SK-MEL-5 (cell line): ENCODE data around the gene KRTAP6-2. TPM values are rescaled to one million over a fixed set of nuclear protein-coding genes. Genes with fewer than 3 reads are reported as not detected.
A peak's percentile ranks its signal among the peaks of the same experiment; 100 is the strongest.

Experiments
- DNase-seq: peaks from one replicate; pipeline ENCODE4 v3.0.0-alpha.2; 2016; ENCODE audit warnings: low read depth, low spot score
- in situ Hi-C: cut with HindIII; loops from 2 replicates; pipeline ENCODE4 v1.10.0; 2016; ENCODE audit warnings: low sequenced_read_pairs, high pct_unique_total_duplicates, low pct_unique_long_range_greater_than_20kb
- small RNA-seq, 2 experiments: library from RNA; depleted of rRNA; stranded (forward); fragments of <200 nt; gene quantifications; one replicate each; pipeline ENCODE3, GENCODE V24; 2014
- total RNA-seq: library from RNA; depleted of rRNA; stranded (reverse); fragments of >200 nt; shearing (Covaris generic); gene quantifications from 2 replicates; pipeline ENCODE4 v1.2.3, GENCODE V29; 2014; rRNA removed

Gene KRTAP6-2
- total RNA-seq, 1 experiment from 2014 or later = not detected

DNA sequence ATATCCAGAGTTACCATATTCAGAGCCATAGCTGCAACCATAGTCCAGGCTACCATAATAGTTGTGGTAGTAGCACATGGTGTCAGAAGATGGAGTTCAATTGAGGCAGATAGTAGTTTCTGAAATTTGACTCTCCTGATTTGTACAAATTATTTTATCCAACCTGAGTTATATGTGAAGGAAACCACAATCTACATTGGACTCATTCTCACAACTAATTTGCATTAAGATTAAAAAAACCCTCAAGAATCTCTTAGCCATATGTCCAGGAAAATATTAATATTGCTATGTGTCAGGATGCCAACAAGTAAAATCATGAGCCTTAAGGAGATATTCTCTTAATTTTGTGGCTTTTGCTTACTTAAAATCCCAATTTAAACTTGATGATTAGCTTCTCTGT, 8.4 kb downstream of the KRTAP6-2 start, which contains the start of gene KRTAP22-2:
TSS of gene KRTAP22-2 (minus strand) at position 101 of the 400 bp plus-strand sequence.
- in situ Hi-C loops = no loop called here
- no peak for DNase-seq

DNA sequence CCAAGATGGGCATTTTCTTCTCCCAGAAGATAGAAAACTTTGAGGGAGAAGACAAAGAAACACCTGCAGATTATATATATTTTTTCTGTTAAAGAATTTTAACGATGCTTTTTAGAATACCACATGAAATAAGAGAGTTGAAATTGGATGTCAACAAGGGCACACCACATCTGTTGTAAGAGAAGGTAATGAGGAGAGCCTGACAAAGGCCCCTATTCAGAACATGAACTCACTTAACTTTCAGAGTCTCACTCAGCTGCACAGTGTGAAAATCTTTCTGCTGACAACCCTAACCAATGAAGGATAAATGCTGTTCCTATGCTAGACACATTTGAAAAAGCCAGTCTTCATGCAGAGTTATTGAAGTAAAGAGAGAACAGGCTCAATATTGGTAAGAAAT, 15.8 kb downstream of the KRTAP6-2 start:
- in situ Hi-C loops = no loop called here
- DNase-seq = peak; percentile 11

GRCh38 chr21:30580132-30580531, 18.6 kb downstream of the KRTAP6-2 start:
- DNase-seq = no peak
- in situ Hi-C loops = no loop called here

DNA sequence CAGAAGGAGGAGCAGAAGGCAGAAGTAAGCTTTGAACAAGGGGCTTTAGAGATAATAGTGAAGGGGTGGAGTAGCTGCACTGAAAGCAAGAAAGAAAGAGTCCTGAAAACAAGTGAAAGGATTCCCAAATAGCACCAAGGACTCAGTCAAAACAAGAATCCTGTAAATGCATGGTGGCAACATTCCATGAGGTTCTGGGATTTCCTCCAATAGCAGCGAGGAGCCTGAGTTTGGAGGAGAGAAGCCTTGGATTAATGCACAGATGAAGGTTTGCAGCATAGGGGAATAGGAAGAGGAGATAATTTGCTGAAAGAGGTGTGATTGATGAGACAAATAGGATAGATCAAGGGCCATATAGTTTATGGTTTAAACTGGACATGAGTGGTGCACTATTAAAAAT, 19.4 kb downstream of the KRTAP6-2 start:
- in situ Hi-C loops = no loop called here
- no peak for DNase-seq

DNA sequence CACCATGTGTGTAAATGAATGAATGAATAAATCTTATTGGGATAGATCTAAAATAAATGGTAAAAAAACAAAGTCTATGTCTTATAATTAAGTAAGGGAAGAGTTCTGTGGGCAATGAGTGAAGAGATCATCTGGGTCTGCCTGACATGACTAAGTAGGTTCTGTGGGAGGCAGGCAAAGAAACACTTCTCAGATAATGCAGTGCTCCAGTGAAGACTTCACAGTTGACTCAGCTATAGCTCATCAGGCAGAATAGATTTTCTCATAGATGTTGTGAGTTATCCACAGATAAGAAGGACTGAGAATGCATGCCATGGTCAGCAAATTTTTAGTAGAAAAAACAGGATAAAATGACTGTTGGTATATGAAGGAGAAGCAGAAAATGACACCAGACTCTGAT, 20.9 kb downstream of the KRTAP6-2 start:
- in situ Hi-C loops = no loop called here
- no peak for DNase-seq

- no peak for DNase-seq
- in situ Hi-C loops = no loop called here
Measured at GRCh38 chr21:30567617-30568016, 31.1 kb downstream of the KRTAP6-2 start.

DNA sequence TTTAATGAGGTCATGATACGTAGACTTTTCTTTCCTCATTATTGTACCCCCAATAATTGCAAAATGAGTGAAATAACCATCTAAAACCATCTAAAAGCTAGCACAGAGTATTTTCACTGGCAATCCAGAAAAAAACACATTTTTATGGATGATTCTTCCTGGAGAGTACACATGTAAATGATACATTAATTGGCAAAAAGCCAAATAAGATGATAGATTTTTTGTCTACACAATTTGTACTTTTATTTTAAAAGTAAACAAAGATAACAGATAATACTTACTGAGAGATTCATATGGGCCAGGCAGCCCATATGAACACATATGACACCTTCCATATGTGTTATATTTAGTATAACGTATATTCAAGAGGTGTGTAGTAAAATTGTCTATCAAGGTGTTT, 35.1 kb downstream of the KRTAP6-2 start:
- DNase-seq = no peak
- in situ Hi-C loops = no loop called here

GRCh38 chr21:30563072-30563471, 35.6 kb downstream of the KRTAP6-2 start:
- no peak for DNase-seq
- in situ Hi-C loops = no loop called here

DNA sequence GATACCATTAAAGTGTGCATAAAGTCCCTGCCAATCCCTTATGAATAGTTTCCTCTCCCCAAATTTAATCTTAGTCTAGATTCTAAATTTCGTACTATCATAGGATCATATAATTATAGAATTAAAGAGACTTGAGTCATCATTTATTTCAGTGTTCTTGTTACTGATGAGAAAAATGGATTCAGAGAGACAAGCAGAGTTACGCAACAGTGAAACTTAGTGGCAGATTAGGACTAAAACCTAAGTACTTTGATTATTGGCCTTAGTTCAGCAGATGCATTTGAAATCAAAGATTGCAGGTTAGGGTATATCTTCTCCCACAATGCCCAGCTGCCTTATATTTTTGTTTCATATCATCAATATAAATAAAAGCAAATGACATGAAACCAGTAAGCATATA, 36.7 kb downstream of the KRTAP6-2 start:
- in situ Hi-C loops = no loop called here

GRCh38 chr21:30561264-30561895, 37.3 kb downstream of the KRTAP6-2 start, which contains the start of gene KRTAP19-7:
Gene KRTAP19-7 (minus strand): TSS chr21:30561314. CDS start chr21:30561289, 25 bp downstream.
- in situ Hi-C loops = no loop called here
- DNase-seq = no peak

More for the DNA sequence above, 36.7 kb downstream of the KRTAP6-2 start:
- DNase-seq = no peak

DNA sequence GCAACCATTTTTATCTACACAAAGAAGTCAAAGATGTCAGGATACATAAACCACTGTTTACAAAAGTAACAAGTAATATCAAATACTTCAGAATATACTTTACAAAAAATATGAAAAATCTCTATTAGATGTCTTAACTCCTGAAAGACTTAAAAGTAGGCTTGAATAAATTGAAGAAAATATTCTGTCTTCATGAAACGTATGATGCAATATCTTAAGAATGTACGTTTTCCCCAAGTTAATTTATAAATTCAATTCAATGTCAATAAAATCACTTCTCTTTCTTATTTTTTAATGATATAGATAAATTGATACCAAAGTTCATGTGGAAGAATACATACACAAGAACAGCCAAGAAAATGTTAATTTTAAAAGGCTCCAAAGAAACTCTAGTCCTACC, 43.6 kb downstream of the KRTAP6-2 start:
- no peak for DNase-seq

DNA sequence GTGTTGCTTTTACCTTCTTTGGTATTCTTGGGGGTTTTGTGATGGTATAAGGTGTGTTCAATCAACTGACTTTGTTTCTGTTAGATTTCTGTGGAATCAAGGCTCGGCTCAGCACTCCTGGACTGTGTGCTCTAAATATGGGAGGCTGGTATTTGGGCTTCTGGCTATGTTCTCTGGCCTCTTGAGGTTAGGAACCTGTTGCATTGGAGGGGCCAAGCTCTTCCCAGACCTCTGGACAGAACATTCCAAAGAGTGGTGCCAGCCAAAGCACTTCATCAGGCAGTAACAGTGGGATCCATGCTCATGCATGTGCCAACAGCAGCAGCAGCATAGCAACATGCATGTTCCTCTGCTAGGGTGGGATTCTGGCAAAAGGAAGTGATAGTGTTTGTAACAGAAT, 45.9 kb downstream of the KRTAP6-2 start:
- in situ Hi-C loops = no loop called here
- DNase-seq = no peak

More for the DNA sequence above, 43.6 kb downstream of the KRTAP6-2 start:
- in situ Hi-C loops = no loop called here

Small RNA genes within 50 kb of the gene (small RNA-seq; reads per million reads assigned to genes)
- gene KRTAP20-1 (0 reads per million in 2 experiments), gene KRTAP20-3 (0 reads per million in 2 experiments), gene KRTAP20-4 (0 reads per million in 2 experiments), gene KRTAP22-1 (0 reads per million in 2 experiments), gene KRTAP22-2 (0 reads per million in 2 experiments)

Other genes starting within 250 kb of the KRTAP6-2 start
- not detected in 2 replicates for gene KRTAP13-2, start 226.6 kb downstream of the KRTAP6-2 start, total RNA-seq
- gene KRTAP13-1, start 202.9 kb downstream of the KRTAP6-2 start, total RNA-seq = not detected in 2 replicates
- gene KRTAP13-3, start 173.0 kb downstream of the KRTAP6-2 start, total RNA-seq = not detected in 2 replicates
- not detected in 2 replicates for gene KRTAP13-4, start 168.7 kb downstream of the KRTAP6-2 start, total RNA-seq
- not detected in 2 replicates for gene KRTAP15-1, start 158.6 kb downstream of the KRTAP6-2 start, total RNA-seq
- 0.34 and 1.3 TPM in 2 replicates for gene KRTAP19-1, start 118.5 kb downstream of the KRTAP6-2 start, total RNA-seq
- gene KRTAP19-2, start 111.5 kb downstream of the KRTAP6-2 start, total RNA-seq = not detected in 2 replicates
- not detected in 2 replicates for gene KRTAP19-3, start 106.9 kb downstream of the KRTAP6-2 start, total RNA-seq
- not detected in 2 replicates for gene KRTAP19-4, start 101.7 kb downstream of the KRTAP6-2 start, total RNA-seq
- gene KRTAP19-5, start 96.8 kb downstream of the KRTAP6-2 start, total RNA-seq = not detected in 2 replicates
- not detected in 2 replicates for gene KRTAP19-6, start 57.0 kb downstream of the KRTAP6-2 start, total RNA-seq
- gene KRTAP19-7, start 37.6 kb downstream of the KRTAP6-2 start, total RNA-seq = not detected in 2 replicates
- gene KRTAP22-2, start 8.5 kb downstream of the KRTAP6-2 start, total RNA-seq = not detected in 2 replicates
- gene KRTAP6-3, start 6.5 kb downstream of the KRTAP6-2 start, total RNA-seq = not detected in 2 replicates
- not detected in 2 replicates for gene KRTAP22-1, start 2.2 kb upstream of the KRTAP6-2 start, total RNA-seq
- gene KRTAP6-1, start 15.0 kb upstream of the KRTAP6-2 start, total RNA-seq = not detected in 2 replicates
- gene KRTAP20-1, start 17.5 kb upstream of the KRTAP6-2 start, total RNA-seq = not detected in 2 replicates
- gene KRTAP20-4, start 21.7 kb upstream of the KRTAP6-2 start, total RNA-seq = not detected in 2 replicates
- gene KRTAP20-2, start 36.3 kb upstream of the KRTAP6-2 start, total RNA-seq = not detected in 2 replicates
- not detected in 2 replicates for gene KRTAP20-3, start 44.0 kb upstream of the KRTAP6-2 start, total RNA-seq
- not detected in 2 replicates for gene KRTAP21-3, start 119.9 kb upstream of the KRTAP6-2 start, total RNA-seq
- gene KRTAP21-2, start 148.4 kb upstream of the KRTAP6-2 start, total RNA-seq = not detected in 2 replicates
- not detected in 2 replicates for gene KRTAP21-1, start 156.5 kb upstream of the KRTAP6-2 start, total RNA-seq
- gene KRTAP8-1, start 214.4 kb upstream of the KRTAP6-2 start, total RNA-seq = not detected in 2 replicates
- not detected in 2 replicates for gene KRTAP7-1, start 230.9 kb upstream of the KRTAP6-2 start, total RNA-seq